AG04450 (cell line): ENCODE measurements around the gene BRAF. TPM values are rescaled to one million over a fixed set of nuclear protein-coding genes. Genes with fewer than 3 reads are reported as not detected.
"Not testable (repeated sequence)": the region's sequence is repeated elsewhere in the genome, so short reads cannot be mapped to it uniquely, and the experiment has no call there.

Experiments
- CTCF ChIA-PET: fragments of 300-600, 350-600 bp; formaldehyde crosslinking; extraction: SDS; loops from one replicate; lab custom pipeline; 2022; ENCODE audit warnings: antibody characterized with exemption, inconsistent platforms; lab: Charles Lee
- POLR2A ChIA-PET: fragments of 350-600 bp; formaldehyde crosslinking; extraction: SDS; loops from one replicate; lab custom pipeline; 2021; ENCODE audit warnings: antibody characterized with exemption, inconsistent platforms; lab: Yijun Ruan, JAX
- DNase-seq: peaks from one replicate; pipeline ENCODE4 v3.0.0-alpha.2; 2011; ENCODE audit warnings: low read depth, low spot score
- H3K27ac ChIP-seq: one replicate; pipeline ENCODE4 v1.5.1; 2012; ENCODE audit warnings: low read depth, low read length, control low read depth
- H3K27me3 ChIP-seq: one replicate; pipeline ENCODE4 v1.6.0; 2012; ENCODE audit warnings: low read length; ENCODE audit not compliant: control insufficient read depth, insufficient read depth
- H3K4me3 ChIP-seq: 2 replicates; pipeline ENCODE4 v1.5.1; 2011; ENCODE audit warnings: mild to moderate bottlenecking, low read depth, low read length, control low read depth
- H3K9me3 ChIP-seq: 2 replicates; pipeline ENCODE4 v1.5.1; 2012; ENCODE audit warnings: low read length; ENCODE audit not compliant: control insufficient read depth, insufficient read depth
- CTCF ChIP-seq: IDR thresholded peaks from 2 replicates; pipeline ENCODE4 v1.5.1; 2011; ENCODE audit warnings: low read depth, low read length, control low read depth, inconsistent platforms
- polyA plus RNA-seq: library from polyadenylated mRNA; depleted of rRNA; stranded (reverse); fragments of >200 nt; gene quantifications from 2 replicates; pipeline ENCODE4 v1.2.3, GENCODE V29; 2011

BRAF gene
- polyA plus RNA-seq, 1 experiment: 19.3 TPM

GRCh38 chr7:140771826-140772225, 152.9 kb downstream of the BRAF start:
- POLR2A ChIA-PET: no interaction called here
- H3K27me3 ChIP-seq: no peaks in the 10 kb centered on the region
- TF ChIP-seq CTCF: no peak
- no peak overlapping the region for H3K27ac ChIP-seq
- H3K4me3 ChIP-seq: no peak overlapping the region
- no peak for DNase-seq
- CTCF ChIA-PET: no interaction called here
- no peaks in the 10 kb centered on the region for H3K9me3 ChIP-seq

- ChIA-PET CTCF (interaction anchor here (0.5 kb wide), 1 partner anchor 919 kb away, joined by 6 read pairs; no protein-coding TSS in a partner anchor), POLR2A (no interaction called here)
- TF ChIP-seq CTCF: no peak
- Histone ChIP-seq H3K27ac (no peak overlapping the region), H3K4me3 (no peak overlapping the region), H3K27me3 (no peaks in the 10 kb centered on the region), H3K9me3 (no peaks in the 10 kb centered on the region)
- no peak for DNase-seq
Observed at GRCh38 chr7:140769852-140770251, 154.9 kb downstream of the BRAF start.

DNA sequence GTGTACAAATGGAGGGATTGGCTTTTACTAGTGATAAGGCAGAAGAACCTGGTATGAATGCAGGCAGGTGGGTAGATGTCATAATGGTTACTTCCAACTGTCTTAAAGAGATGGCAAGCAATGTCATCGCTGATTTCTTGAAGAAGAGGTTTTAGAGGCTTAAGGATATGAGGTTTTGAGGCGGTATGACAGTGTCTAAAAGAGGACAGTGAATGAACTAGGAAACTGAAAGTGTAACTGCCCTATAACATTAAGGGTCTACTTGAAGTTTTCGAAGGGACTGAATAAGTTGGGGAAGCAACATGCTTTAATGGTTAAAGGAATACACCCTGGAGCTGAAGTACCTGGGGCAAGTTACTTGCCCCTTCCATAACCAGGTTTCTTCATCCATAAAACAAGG, 157.3 kb downstream of the BRAF start:
- H3K27me3 ChIP-seq: no peaks in the 10 kb centered on the region
- no peak for DNase-seq
- ChIA-PET POLR2A (no interaction called here), CTCF (interaction anchor here (1.1 kb wide), 1 partner anchor 44 kb away, joined by 3 read pairs; no protein-coding TSS in a partner anchor)
- TF ChIP-seq CTCF: no peak
- H3K9me3 ChIP-seq: no peaks in the 10 kb centered on the region
- H3K4me3 ChIP-seq: no peak overlapping the region
- H3K27ac ChIP-seq: no peak overlapping the region

GRCh38 chr7:140765441-140765840, 159.3 kb downstream of the BRAF start:
- CTCF ChIA-PET, H3K9me3 ChIP-seq, H3K27me3 ChIP-seq, H3K4me3 ChIP-seq, H3K27ac ChIP-seq, DNase-seq, POLR2A ChIA-PET: not testable (repeated sequence)

GRCh38 chr7:140763166-140763565, 161.6 kb downstream of the BRAF start:
- H3K4me3 ChIP-seq, CTCF ChIA-PET, H3K9me3 ChIP-seq, H3K27me3 ChIP-seq, H3K27ac ChIP-seq, DNase-seq, POLR2A ChIA-PET: not testable (repeated sequence)

DNA sequence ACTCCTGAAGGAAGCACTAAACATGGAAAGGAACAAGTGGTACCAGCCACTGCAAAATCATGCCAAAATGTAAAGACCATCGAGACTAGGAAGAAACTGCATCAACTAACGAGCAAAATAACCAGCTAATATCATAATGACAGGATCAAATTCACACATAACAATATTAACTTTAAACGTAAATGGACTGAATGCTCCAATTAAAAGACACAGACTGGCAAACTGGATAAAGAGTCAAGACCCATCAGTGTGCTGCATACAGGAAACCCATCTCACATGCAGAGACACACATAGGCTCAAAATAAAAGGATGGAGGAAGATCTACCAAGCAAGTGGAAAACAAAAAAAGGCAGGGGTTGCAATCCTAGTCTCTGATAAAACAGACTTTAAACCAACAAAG, 163.4 kb downstream of the BRAF start:
- H3K4me3 ChIP-seq, CTCF ChIA-PET, POLR2A ChIA-PET, H3K27ac ChIP-seq, H3K27me3 ChIP-seq, H3K9me3 ChIP-seq, DNase-seq: not testable (repeated sequence)

DNA sequence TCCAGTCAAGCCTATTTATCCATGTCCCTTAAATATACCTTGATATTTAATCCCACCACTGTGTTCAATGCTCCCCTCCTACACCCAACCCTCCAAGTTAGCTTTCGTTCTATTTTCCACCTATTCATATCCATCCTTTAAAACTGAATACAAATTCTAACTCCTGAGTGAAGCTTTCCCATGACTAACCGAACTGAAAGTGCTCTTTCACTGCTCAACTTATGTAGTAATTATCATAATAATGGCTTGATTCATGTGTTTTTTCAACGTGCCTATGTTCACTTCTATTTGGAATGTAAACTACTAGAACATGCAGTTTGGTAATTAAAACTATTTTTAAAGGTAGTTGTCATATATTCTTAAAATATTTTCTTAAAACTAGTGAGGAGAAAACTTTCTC, 170.2 kb downstream of the BRAF start:
- no peak for TF ChIP-seq CTCF
- no peak for DNase-seq
- H3K27ac ChIP-seq: no peak overlapping the region
- no peaks in the 10 kb centered on the region for H3K27me3 ChIP-seq
- no peaks in the 10 kb centered on the region for H3K9me3 ChIP-seq
- ChIA-PET POLR2A (no interaction called here), CTCF (no interaction called here)
- no peak overlapping the region for H3K4me3 ChIP-seq
